GM21360 (cell line): ENCODE measurements around the gene STX7.

ENCODE experiments used
- ATAC-seq: cut with Tn5 transposase; IDR thresholded peaks from one replicate; pipeline ENCODE4 v1.9.1; 2021; ENCODE audit warnings: mild to moderate bottlenecking, moderate library complexity; ENCODE audit not compliant: unreplicated experiment

The STX7 gene

DNA sequence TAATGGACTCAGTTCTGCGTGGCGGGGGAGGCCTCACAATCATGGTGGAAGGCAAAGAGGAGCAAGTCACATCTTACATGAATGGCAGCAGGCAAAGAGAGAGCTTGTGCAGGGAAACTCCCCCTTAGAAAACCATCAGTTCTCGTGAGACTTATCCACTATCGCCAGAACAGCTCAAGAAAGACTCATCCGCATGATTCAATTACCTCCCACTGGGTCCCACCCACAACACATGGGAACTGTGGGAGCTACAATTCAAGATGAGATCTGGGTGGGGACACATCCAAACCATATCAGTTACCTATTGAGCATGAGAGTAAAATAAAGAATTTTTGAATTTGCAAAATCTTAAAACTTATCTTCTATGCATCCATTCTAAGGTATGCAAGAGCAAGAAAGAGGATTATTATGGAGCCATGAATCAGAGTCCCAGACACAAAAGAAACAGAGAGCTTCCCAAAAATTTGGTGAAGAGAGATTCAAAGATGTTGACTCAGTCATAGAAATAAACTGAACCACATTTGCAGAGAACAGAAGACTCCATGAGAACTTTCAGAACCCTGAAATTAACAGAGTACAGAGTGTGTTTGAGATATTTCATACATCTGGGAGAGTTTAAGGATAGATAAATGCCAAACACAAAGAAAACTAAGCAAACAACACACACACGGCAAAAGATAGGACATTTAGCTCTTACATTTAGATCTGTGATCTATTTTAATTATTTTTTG lies 94.5 kb downstream of the STX7 start:
- no peak for ATAC-seq

- no peak for ATAC-seq
Measured at GRCh38 chr6:132414761-132415160, 98.2 kb downstream of the STX7 start.

GRCh38 chr6:132414322-132414721 lies 98.6 kb downstream of the STX7 start:
- ATAC-seq: no peak

GRCh38 chr6:132413499-132413802 lies 99.5 kb downstream of the STX7 start:
- no peak for ATAC-seq

GRCh38 chr6:132412656-132413498 lies 100.0 kb downstream of the STX7 start:
- no peak for ATAC-seq

DNA sequence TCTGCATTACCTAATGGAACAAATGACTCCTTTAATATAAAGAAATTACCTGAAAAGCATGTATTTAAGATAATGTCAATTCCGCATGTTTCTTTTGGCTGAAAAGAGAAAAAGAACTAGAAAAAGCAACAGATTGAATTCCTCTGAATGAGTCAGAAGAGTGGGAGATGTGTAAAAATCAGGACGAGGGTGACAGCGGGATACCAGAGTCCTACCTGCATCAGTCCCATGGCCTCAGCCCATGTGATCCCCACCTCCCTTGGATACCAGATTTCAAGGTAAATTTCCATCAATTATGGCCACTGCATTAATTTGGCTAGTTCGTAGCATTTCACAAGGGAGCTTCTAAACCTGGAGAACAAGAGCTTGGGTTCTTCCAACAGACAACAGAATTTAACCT lies 101.6 kb downstream of the STX7 start:
- ATAC-seq: no peak

DNA sequence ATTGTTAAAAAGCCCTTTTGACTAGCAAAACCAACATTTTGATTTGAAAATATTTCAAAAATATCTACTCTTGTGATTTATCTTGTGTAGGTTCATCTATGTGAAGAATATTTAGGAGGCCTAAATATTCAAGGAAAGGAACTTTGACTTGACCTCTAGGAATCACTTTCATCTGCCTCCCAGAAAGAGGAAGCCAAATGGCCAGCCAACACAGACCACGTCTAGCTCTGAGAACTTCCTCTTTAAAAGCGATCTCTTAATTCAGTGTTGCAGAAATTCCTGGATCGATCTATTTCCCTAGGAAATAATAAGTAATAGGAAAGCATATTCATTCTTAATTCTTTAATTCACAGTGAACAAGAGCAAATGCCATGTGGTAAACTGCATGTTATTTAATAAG lies 102.1 kb downstream of the STX7 start:
- ATAC-seq: no peak

DNA sequence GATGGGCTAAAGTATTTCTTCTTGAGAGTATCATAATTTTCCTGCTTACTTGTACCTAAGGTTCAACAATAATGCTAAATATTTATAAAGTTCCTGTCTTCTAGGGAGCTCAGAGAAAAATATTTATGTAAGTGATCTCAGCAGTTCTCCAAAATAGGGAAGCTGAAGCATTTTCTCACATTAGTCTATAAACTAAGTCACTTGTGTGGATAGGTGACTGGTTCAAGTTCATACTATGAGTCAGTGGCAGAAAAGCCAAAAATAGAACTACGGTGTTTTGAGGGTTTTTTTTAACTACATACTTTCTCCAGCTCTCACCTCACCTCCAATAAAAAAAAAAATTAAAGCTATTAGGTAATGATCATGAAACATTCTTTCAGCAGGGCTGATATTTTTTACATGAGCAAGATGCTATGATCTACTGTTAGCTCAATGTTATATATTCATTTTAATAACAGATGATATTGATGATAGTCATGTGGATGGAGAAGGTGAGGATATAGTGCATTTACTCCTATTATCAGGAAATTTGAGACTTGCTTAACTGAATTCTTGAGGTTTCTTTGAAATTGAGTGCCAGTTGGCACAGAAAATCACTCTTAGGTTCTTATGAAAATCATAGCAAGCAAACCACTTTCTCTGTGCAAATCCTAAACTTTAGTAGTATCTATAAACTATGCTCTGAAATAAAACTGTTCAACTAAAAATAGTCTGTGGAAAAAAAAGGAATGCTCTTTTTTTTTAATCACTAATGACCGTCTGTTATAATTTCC lies 107.6 kb downstream of the STX7 start:
- peak; percentile 77 for ATAC-seq

DNA sequence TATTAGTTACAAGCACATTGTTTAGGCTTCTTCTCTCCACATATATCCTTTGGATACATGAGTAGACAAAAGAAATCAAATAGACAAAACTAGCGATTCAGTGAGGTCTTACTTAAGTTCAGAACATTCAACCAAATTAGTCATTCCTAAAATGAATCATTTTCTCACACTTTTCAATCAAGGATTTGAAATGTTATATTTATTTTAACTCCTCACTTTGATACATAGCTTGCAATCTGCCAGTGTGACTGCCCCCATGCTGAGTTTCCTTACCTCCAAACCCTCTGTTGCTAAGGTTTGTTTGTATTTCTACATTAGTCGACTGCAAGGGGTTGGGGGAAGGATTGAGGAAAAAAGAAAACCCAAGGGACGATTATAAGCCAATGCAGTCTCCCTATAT lies 108.2 kb downstream of the STX7 start:
- peak; percentile 6 for ATAC-seq

DNA sequence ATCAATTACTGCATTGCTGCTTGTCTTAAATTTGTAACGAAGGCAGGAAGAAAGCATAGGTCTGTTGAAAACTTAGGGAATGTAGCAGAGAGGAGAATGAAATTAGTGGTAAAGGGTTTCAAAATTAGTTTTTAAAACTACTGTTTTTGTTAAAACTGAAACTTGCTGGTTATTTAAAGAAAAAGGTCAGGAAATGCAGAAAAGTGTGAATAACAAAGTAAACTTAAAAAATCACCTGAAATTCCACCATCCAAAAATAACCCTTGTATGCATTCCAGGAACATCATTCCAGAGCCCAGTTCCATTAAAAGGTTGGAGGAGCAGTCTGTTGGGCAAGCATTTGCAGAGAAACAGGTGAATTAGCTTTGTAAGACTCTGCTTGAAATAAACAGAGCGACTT lies 108.6 kb downstream of the STX7 start:
- ATAC-seq: no peak

DNA sequence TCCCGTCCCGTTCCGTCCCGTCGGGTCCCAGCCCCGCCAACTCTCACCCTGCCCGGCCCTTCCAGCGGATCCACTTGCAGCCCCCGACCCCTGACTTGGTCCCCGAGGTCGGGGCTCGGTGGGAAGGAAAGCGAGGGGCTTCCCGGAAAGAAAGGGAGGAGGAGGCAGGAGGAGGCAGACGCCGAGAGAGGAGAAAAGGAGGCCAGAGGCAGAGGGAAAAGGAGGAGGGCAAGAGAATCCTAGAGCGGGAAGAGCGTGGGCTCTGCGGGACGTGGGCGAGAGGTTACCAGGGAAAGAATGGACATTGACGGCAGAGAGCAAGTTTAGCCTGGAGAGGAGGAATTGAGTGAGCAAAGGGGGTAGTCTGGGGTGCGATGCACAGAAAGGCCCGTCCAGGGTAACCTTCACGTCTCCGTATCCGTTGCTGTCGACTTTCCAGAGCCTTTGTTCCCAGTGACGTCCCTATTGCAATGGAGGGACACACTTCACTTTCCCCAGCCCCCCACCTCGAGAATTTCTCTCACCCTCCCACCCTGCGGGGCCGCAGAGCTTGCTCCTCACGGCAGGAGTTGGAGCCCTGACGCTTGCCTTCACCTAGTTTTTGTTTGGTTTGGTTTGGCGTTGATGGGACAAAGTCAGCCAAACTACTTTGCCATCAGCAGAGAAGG lies 111.2 kb downstream of the STX7 start:
- no peak for ATAC-seq

- peak; percentile 50 for ATAC-seq
Measured at GRCh38 chr6:132400883-132401617, 111.9 kb downstream of the STX7 start, which contains the start of gene MOXD1. TSS of gene MOXD1 (minus strand) at chr6:132401475. CDS start at chr6:132401426, 49 bp downstream.

DNA sequence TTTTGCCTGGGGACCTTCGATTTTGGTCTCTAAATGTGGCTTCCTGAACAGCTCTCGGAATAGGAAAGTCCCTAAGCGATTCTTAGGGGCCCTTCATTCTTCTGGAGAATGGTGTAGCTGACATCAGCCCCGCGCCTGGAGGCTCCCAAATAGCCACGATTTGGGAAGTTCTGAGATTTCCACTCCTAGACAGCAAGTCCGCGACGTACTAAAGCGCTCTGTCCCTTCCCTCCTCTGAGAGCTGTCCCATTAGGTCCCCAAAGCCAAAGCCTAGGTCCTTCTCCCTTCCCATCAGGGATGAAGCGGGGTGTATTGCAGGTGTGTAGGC lies 112.4 kb downstream of the STX7 start:
- no peak for ATAC-seq

DNA sequence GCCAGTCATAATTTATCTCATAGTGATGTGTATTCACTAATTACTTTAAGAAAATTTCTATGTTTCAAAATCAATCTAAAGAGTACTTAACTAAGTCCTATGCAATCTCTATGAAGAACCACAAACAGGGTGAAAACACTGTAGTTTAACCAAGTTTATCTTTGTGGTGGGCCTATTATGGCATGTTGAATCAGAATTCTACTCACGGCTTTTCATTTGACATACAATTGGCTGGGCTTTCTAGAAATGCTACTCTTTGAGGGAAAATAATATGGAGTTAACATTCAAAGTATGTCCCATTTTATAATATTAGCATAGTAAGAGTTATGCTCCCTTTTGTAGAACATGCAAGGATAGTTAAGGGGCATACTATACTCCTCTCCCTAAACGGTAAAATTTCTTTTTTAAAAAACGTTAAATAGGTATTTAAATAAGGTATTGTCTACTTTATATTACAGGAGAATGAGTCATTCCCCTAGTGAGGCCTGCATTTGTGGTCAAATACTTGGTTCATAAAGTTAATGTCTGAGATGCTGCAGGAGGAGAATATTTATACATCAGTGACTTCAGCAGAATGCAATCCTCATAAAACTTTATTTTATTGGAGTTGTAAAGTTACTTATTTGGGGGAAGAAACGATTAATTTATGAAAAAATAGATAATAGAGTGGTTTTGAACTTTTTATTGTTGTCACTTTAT lies 113.4 kb downstream of the STX7 start:
- no peak for ATAC-seq
